H9 (cell line): Measurements from ENCODE around the gene LRIF1. TPM values are rescaled to one million over a fixed set of nuclear protein-coding genes. Genes with fewer than 3 reads are reported as not detected.

Experiments
- DNase-seq: peaks from one replicate; pipeline ENCODE4 v3.0.0-alpha.2; 2017
- H2AFZ ChIP-seq: one replicate; pipeline ENCODE4 v1.6.1; 2013; ENCODE audit warnings: mild to moderate bottlenecking, low read length, control low read depth, moderate library complexity
- H2AK5ac ChIP-seq: 2 replicates; pipeline ENCODE4 v1.6.1; 2013; ENCODE audit warnings: low read length, control low read depth, mixed read lengths; ENCODE audit not compliant: insufficient read length
- H2BK120ac ChIP-seq: one replicate; pipeline ENCODE4 v1.6.1; 2013; ENCODE audit warnings: low read depth, mild to moderate bottlenecking, low read length, control low read depth, inconsistent platforms; ENCODE audit not compliant: poor library complexity, severe bottlenecking
- H2BK12ac ChIP-seq: 2 replicates; pipeline ENCODE4 v1.6.1; 2013; ENCODE audit warnings: low read length, control low read depth, mixed read lengths, low read depth; ENCODE audit not compliant: insufficient read length
- H2BK15ac ChIP-seq: 2 replicates; pipeline ENCODE4 v1.6.1; 2013; ENCODE audit warnings: low read depth, low read length, control low read depth
- H2BK20ac ChIP-seq: one replicate; pipeline ENCODE4 v1.6.1; 2013; ENCODE audit warnings: low read depth, mild to moderate bottlenecking, low read length, control low read depth, inconsistent platforms; ENCODE audit not compliant: poor library complexity, severe bottlenecking
- H2BK5ac ChIP-seq: 2 replicates; pipeline ENCODE4 v1.6.1; 2013; ENCODE audit warnings: low read length, control low read depth, mixed read lengths; ENCODE audit not compliant: insufficient read length
- H3K14ac ChIP-seq: 2 replicates; pipeline ENCODE4 v1.6.1; 2013; ENCODE audit warnings: low read length, control low read depth; ENCODE audit not compliant: insufficient read depth
- H3K18ac ChIP-seq: 2 replicates; pipeline ENCODE4 v1.6.1; 2013; ENCODE audit warnings: low read depth, mild to moderate bottlenecking, mixed read lengths, low read length, control low read depth; ENCODE audit not compliant: insufficient read length
- H3K23ac ChIP-seq: 2 replicates; pipeline ENCODE4 v1.6.1; 2013; ENCODE audit warnings: low read length, control low read depth, mixed read lengths, low read depth; ENCODE audit not compliant: insufficient read length
- H3K23me2 ChIP-seq: 2 replicates; pipeline ENCODE4 v1.6.1; 2013; ENCODE audit warnings: low read depth, mild to moderate bottlenecking, mixed read lengths, low read length, control low read depth; ENCODE audit not compliant: insufficient read length, poor library complexity, severe bottlenecking
- H3K27ac ChIP-seq: 2 replicates; pipeline ENCODE4 v1.5.1; 2013; ENCODE audit warnings: low read length, control low read depth, mixed read lengths, low read depth; ENCODE audit not compliant: insufficient read length
- H3K27me3 ChIP-seq: 2 replicates; pipeline ENCODE4 v1.6.1; 2013; ENCODE audit warnings: low read length, control low read depth, inconsistent platforms; ENCODE audit not compliant: insufficient read depth
- H3K4ac ChIP-seq: 2 replicates; pipeline ENCODE4 v1.6.1; 2013; ENCODE audit warnings: low read depth, mild to moderate bottlenecking, control low read depth, inconsistent platforms, low read length, moderate library complexity
- H3K4me1 ChIP-seq: 2 replicates; pipeline ENCODE4 v1.6.1; 2013; ENCODE audit warnings: low read length, control low read depth, inconsistent platforms; ENCODE audit not compliant: insufficient read depth
- H3K4me2 ChIP-seq: 2 replicates; pipeline ENCODE4 v1.6.1; 2013; ENCODE audit warnings: low read length, control low read depth, mixed read lengths; ENCODE audit not compliant: insufficient read length, insufficient read depth
- H3K56ac ChIP-seq: 2 replicates; pipeline ENCODE4 v1.6.1; 2013; ENCODE audit warnings: low read depth, mild to moderate bottlenecking, mixed read lengths, low read length, control low read depth; ENCODE audit not compliant: insufficient read length
- H3K79me1 ChIP-seq: 2 replicates; pipeline ENCODE4 v1.6.1; 2013; ENCODE audit warnings: low read depth, mild to moderate bottlenecking, moderate library complexity, low read length, control low read depth, inconsistent platforms; ENCODE audit not compliant: insufficient read depth, poor library complexity, severe bottlenecking
- H3K79me2 ChIP-seq: 2 replicates; pipeline ENCODE4 v1.6.1; 2013; ENCODE audit warnings: low read length, control low read depth, inconsistent platforms; ENCODE audit not compliant: insufficient read depth
- H3K9ac ChIP-seq: 2 replicates; pipeline ENCODE4 v1.6.1; 2013; ENCODE audit warnings: low read length, control low read depth, mixed read lengths; ENCODE audit not compliant: insufficient read length; ENCODE audit errors: extremely low read depth
- H3K9me3 ChIP-seq: one replicate; pipeline ENCODE4 v1.6.1; 2013; ENCODE audit warnings: low read depth, low read length, inconsistent platforms; ENCODE audit not compliant: control insufficient read depth
- H3T11ph ChIP-seq: one replicate; pipeline ENCODE4 v1.6.1; 2013; ENCODE audit warnings: mild to moderate bottlenecking, low read length, control low read depth, inconsistent platforms
- H4K20me1 ChIP-seq: one replicate; pipeline ENCODE4 v1.6.1; 2013; ENCODE audit not compliant: control insufficient read depth, insufficient read length, insufficient read depth
- H4K5ac ChIP-seq: 2 replicates; pipeline ENCODE4 v1.6.1; 2013; ENCODE audit warnings: low read depth, mild to moderate bottlenecking, mixed read lengths, low read length, control low read depth; ENCODE audit not compliant: insufficient read length
- H4K8ac ChIP-seq: replicated peaks from 2 replicates; pipeline ENCODE4 v1.6.1; 2013; ENCODE audit warnings: low read length, control low read depth, mixed read lengths, low read depth; ENCODE audit not compliant: insufficient read length
- H4K91ac ChIP-seq: 2 replicates; pipeline ENCODE4 v1.6.1; 2013; ENCODE audit warnings: low read depth, mild to moderate bottlenecking, moderate library complexity, mixed read lengths, low read length, control low read depth; ENCODE audit not compliant: insufficient read length
- H3K27ac Mint-ChIP-seq, 3 experiments: 2 replicates in 2 of 3; 3 replicates in 1 of 3; pipeline ENCODE4 v1.8.0; 2020 to 2021; ENCODE audit warnings: mixed read lengths in 3 of 3, mild to moderate bottlenecking in 1 of 3, moderate library complexity in 1 of 3
- H3K27me3 Mint-ChIP-seq: 2 replicates; pipeline ENCODE4 v1.8.0; 2021; ENCODE audit warnings: low read depth, mild to moderate bottlenecking, moderate library complexity, mixed read lengths
- H3K36me3 Mint-ChIP-seq, 3 experiments: 2 replicates in 2 of 3; 3 replicates in 1 of 3; pipeline ENCODE4 v1.8.0; 2020 to 2021; ENCODE audit warnings: low read depth in 3 of 3, mixed read lengths in 3 of 3; ENCODE audit not compliant: insufficient read depth in 1 of 3
- H3K4me1 Mint-ChIP-seq, 2 experiments: 2 replicates each; pipeline ENCODE4 v1.8.0; 2020; ENCODE audit warnings: mixed read lengths in 2 of 2
- H3K4me3 Mint-ChIP-seq, 2 experiments: 2 replicates in 1 of 2; 3 replicates in 1 of 2; pipeline ENCODE4 v1.8.0; 2020 to 2021; ENCODE audit warnings: mild to moderate bottlenecking in 2 of 2, mixed read lengths in 2 of 2, moderate library complexity in 1 of 2
- H3K9me3 Mint-ChIP-seq, 2 experiments: 2 replicates in 1 of 2; 3 replicates in 1 of 2; pipeline ENCODE4 v1.8.0; 2020; ENCODE audit warnings: mild to moderate bottlenecking in 2 of 2, mixed read lengths in 2 of 2, moderate library complexity in 1 of 2
- CTCF ChIP-seq: fragments of 200-600 bp; sonication (generic); conservative IDR thresholded peaks from 3 replicates; pipeline ENCODE4 v1.8.0; 2021; ENCODE audit warnings: antibody characterized with exemption, mild to moderate bottlenecking
- WGBS: extraction: QIAGEN DNeasy Blood & Tissue Kit; methylation state at CpG from one replicate; pipeline ENCODE4 v1.1.7; 2013; ENCODE audit warnings: missing lambda C conversion rate, low lambda C conversion rate, mixed read lengths; ENCODE audit not compliant: insufficient read length; ENCODE audit errors: extremely low coverage; 5-methylcytosine and 5-hydroxymethylcytosine counted together
- total RNA-seq: library from RNA; stranded (reverse); gene quantifications from 2 replicates; pipeline ENCODE4 v1.2.1, GENCODE V29; 2021

Gene LRIF1
- total RNA-seq, 1 experiment from 2014 or later: 13.6 TPM

- no peak overlapping the region for H4K91ac ChIP-seq
- Mint-ChIP-seq H3K27ac (no peak overlapping the region), H3K9me3 (peaks cover 55 to 56% of the 10 kb centered on the region in 2 experiments), H3K4me1 (no peaks in the 10 kb centered on the region), H3K4me3 (no peak overlapping the region), H3K27me3 (peaks cover 15% of the 10 kb centered on the region), H3K36me3 (no peaks in the 10 kb centered on the region; a peak in 1 of 7 replicates)
- H4K8ac ChIP-seq: no peak overlapping the region
- TF ChIP-seq CTCF: no peak
- H3K18ac ChIP-seq: no peak overlapping the region
- no peak overlapping the region for H3K27ac ChIP-seq
- no peak overlapping the region for H2AFZ ChIP-seq
- no peak for DNase-seq
- H2BK5ac ChIP-seq: no peak overlapping the region
- no peak overlapping the region for H3K14ac ChIP-seq
- no peak overlapping the region for H2AK5ac ChIP-seq
- no peak overlapping the region for H3K23ac ChIP-seq
- no peak overlapping the region for H2BK12ac ChIP-seq
- no peak overlapping the region for H3K56ac ChIP-seq
- no peaks in the 10 kb centered on the region for H3K23me2 ChIP-seq
- H3K9ac ChIP-seq: no peak overlapping the region
- H2BK120ac ChIP-seq: no peak overlapping the region
- H3K79me2 ChIP-seq: no peaks in the 10 kb centered on the region
- H4K5ac ChIP-seq: no peak overlapping the region
- no peaks in the 10 kb centered on the region for H3K4me1 ChIP-seq
- no peak overlapping the region for H2BK20ac ChIP-seq
- no peaks in the 10 kb centered on the region for H3K27me3 ChIP-seq
- no CpG with 5 or more reads among the region's 3 CpGs for WGBS
- H3K9me3 ChIP-seq: no peaks in the 10 kb centered on the region
- no peak overlapping the region for H2BK15ac ChIP-seq
- no peaks in the 10 kb centered on the region for H3K79me1 ChIP-seq
- H3K4me2 ChIP-seq: no peak overlapping the region
- no peaks in the 10 kb centered on the region for H4K20me1 ChIP-seq
- no peak overlapping the region for H3K4ac ChIP-seq
- no peak overlapping the region for H3T11ph ChIP-seq
Measured at GRCh38 chr1:110982320-110982719, 18.6 kb upstream of the LRIF1 start.
